HG03432 (cell line): ENCODE measurements around the gene LCN2.
"Not testable (repeated sequence)": the region's sequence is repeated elsewhere in the genome, so short reads cannot be mapped to it uniquely, and the experiment has no call there.

Experiments used
- ATAC-seq: cut with Tn5 transposase; IDR thresholded peaks from one replicate; pipeline ENCODE4 v1.9.1; 2021; ENCODE audit warnings: mild to moderate bottlenecking, moderate library complexity; ENCODE audit not compliant: unreplicated experiment

The LCN2 gene

GRCh38 chr9:128164307-128164885, 15.1 kb downstream of the LCN2 start:
- ATAC-seq = no peak

- no peak for ATAC-seq
Observed at GRCh38 chr9:128166169-128166568, 16.9 kb downstream of the LCN2 start.

- no peak for ATAC-seq
Observed at GRCh38 chr9:128167209-128167608, 18.0 kb downstream of the LCN2 start.

- no peak for ATAC-seq
Observed at GRCh38 chr9:128168731-128169308, 19.6 kb downstream of the LCN2 start.

- no peak for ATAC-seq
Observed at GRCh38 chr9:128169492-128169891, 20.2 kb downstream of the LCN2 start.

- ATAC-seq = no peak
Observed at GRCh38 chr9:128169925-128170324, 20.7 kb downstream of the LCN2 start.

GRCh38 chr9:128174062-128174461, 24.8 kb downstream of the LCN2 start:
- ATAC-seq = no peak

GRCh38 chr9:128175102-128175563, 25.9 kb downstream of the LCN2 start:
- ATAC-seq = no peak

GRCh38 chr9:128175726-128176125, 26.5 kb downstream of the LCN2 start:
- ATAC-seq = no peak

- no peak for ATAC-seq
Observed at GRCh38 chr9:128178806-128179431, 29.7 kb downstream of the LCN2 start.

GRCh38 chr9:128180001-128180400, 30.7 kb downstream of the LCN2 start:
- no peak for ATAC-seq

GRCh38 chr9:128180447-128180846, 31.2 kb downstream of the LCN2 start:
- ATAC-seq = no peak

- ATAC-seq = not testable (repeated sequence)
Observed at GRCh38 chr9:128181480-128181879, 32.2 kb downstream of the LCN2 start.

- no peak for ATAC-seq
Observed at GRCh38 chr9:128182893-128183588, 33.8 kb downstream of the LCN2 start.

- no peak for ATAC-seq
Observed at GRCh38 chr9:128185979-128186965, 37.0 kb downstream of the LCN2 start.

- no peak for ATAC-seq
Observed at GRCh38 chr9:128187361-128187760, 38.1 kb downstream of the LCN2 start.

- ATAC-seq = no peak
Observed at GRCh38 chr9:128188209-128188608, 39.0 kb downstream of the LCN2 start.

GRCh38 chr9:128190013-128190412, 40.8 kb downstream of the LCN2 start:
- no peak for ATAC-seq

GRCh38 chr9:128190516-128191405, 41.5 kb downstream of the LCN2 start:
- ATAC-seq = peak; percentile 10
